LNCaP clone FGC (cell line): ENCODE results near the gene ZDHHC5.

Source experiments
- DNase-seq: peaks from one replicate; pipeline ENCODE4 v3.0.0-alpha.2; 2011; ENCODE audit warnings: low read depth
- H3K4me3 ChIP-seq: 2 replicates; pipeline ENCODE4 v1.5.1; 2011; ENCODE audit warnings: mild to moderate bottlenecking, low read depth, low read length, control low read depth
- TF ChIP-seq, protein P1 (sequence below): IDR thresholded peaks from 2 replicates; pipeline ENCODE4 v1.5.1; 2012; ENCODE audit warnings: mild to moderate bottlenecking; ENCODE audit not compliant: control insufficient read depth, insufficient read depth; ENCODE audit errors: extremely low read depth

The ZDHHC5 gene

DNA sequence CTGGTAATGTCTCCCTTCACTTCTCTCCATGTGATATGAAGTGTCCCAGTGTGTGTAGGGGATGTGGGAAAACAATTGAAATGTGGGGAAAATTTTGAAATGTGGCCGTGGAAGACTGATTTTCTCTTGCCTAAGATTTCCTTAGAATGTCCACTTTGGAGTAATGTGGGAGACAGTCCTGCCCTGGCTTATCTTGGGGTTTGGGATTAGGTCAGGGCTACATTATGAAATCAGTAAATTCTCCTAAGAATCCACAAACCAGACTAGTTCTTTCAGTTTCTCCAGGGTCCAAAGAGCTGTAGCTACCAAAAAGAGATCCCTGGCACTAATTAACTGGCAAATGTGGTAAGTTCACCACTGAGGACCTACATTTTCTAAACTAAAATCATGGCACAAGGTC is 41.0 kb upstream of the ZDHHC5 start:
- TF ChIP-seq, protein P1, sequence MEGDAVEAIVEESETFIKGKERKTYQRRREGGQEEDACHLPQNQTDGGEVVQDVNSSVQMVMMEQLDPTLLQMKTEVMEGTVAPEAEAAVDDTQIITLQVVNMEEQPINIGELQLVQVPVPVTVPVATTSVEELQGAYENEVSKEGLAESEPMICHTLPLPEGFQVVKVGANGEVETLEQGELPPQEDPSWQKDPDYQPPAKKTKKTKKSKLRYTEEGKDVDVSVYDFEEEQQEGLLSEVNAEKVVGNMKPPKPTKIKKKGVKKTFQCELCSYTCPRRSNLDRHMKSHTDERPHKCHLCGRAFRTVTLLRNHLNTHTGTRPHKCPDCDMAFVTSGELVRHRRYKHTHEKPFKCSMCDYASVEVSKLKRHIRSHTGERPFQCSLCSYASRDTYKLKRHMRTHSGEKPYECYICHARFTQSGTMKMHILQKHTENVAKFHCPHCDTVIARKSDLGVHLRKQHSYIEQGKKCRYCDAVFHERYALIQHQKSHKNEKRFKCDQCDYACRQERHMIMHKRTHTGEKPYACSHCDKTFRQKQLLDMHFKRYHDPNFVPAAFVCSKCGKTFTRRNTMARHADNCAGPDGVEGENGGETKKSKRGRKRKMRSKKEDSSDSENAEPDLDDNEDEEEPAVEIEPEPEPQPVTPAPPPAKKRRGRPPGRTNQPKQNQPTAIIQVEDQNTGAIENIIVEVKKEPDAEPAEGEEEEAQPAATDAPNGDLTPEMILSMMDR = no peak
- H3K4me3 ChIP-seq = no peak overlapping the region
- DNase-seq = no peak

DNA sequence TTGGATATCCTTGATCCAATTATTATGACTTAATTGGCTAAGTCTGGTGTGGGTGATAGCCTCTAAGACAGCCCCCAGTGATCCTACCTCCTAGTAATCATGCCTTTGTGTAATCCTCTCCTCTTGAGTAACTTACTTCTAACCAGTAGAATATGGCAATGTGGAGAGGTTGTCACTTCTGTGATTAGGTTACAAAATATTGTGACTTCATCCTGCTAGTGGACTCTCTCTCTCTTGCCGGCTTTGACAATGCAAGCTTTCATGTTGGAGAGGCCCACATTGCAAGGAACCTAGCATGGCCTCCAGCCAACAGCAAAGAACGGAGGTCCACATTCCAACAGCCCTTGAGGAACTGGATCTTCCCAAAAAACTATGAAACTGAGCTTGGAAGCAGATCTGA is 37.7 kb upstream of the ZDHHC5 start:
- TF ChIP-seq, protein P1 = no peak
- DNase-seq = no peak
- H3K4me3 ChIP-seq = no peak overlapping the region

DNA sequence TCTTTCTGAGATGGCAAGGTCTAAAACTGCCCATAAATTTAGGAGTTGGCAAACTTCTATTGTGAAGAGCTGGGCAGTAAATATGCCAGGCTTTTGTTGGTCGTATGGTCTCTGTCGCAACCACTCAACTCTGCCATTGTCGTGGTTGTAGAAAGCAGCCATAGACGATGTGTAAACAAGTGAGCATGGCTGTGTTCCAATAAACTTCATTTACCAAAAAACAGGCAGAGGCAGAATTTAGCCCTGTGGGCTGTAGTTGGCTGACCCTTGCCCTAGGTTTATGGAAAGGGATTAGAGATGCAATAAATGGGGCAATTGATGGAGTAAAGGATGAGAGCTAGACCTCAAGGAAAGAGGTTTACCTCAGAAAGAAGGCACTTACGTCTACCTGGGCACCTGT is 35.8 kb upstream of the ZDHHC5 start:
- TF ChIP-seq, protein P1 = no peak
- DNase-seq = no peak
- no peak overlapping the region for H3K4me3 ChIP-seq

DNA sequence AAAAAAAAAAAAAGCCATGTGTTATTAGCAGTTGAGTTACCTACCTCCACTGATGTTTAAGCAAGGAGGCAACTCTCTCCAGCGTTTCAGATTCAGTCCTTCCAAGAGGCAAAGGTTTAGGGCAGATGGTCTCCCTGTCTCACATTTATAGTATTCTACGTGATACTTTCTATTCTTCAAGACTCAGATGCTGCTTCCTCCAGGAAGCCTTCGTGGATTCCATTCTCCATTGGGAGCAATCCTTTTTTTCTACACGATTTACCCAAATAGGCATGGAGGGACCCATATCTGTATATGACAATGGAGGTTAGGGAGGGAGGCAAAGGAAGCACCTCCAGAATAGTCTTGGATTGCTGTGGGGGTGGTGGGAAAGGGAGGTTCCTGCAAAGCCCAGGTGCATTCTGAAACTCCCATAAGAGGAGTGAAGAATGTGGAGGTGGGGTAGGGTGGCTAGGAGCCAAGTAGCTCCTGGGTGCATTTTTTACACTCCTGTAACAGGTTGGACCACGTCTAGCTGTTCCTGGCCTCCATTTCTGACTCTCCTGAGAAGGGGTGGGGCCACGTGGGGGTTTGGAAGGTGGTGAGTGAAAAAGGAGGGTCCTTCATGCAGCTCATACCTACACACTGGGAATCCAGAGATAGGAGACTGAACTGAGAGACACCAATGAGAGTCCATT is 34.4 kb upstream of the ZDHHC5 start:
- TF ChIP-seq, protein P1 = no peak
- H3K4me3 ChIP-seq = no peak overlapping the region
- no peak for DNase-seq

DNA sequence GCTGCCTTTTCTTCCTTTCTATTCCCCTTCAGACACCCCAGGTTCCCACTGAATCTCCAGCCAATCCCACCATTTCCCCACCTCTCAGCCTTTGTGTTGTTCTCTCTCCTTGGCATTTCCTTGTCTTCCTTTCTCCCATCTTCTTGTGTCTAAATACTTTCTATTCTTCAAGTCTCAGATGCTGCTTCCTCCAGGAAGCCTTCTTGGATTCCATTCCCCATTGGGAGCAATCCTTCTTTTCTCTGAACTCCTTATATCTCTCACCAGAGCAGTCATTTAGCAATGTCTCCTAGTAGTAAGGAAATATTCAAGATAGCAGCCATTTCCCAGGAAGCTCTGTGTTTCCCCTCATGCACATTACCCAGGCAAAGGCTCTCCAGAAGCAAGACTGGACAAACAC is 33.6 kb upstream of the ZDHHC5 start:
- TF ChIP-seq, protein P1 = no peak
- no peak for DNase-seq

DNA sequence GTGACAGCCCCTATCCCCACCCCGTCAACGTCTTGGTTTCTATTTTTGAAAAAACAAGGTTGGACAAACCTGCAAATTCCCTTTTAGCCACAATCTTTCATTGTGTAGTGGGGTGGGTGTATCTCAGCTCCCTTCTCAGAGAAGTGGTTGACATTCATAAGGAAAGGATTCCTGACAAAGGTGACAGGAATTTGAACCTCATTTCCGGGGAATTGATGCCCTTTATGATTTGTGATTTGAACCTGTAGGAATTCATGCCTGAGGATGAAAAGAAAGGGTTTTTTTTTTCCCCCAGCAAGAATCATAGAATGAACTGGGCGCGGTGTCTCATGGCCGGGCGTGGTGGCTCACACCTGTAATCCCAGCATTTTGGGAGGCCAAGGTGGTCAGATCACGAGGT is 32.7 kb upstream of the ZDHHC5 start:
- no peak for DNase-seq
- TF ChIP-seq, protein P1 = no peak
- H3K4me3 ChIP-seq = no peak overlapping the region

More for the DNA sequence above, 33.6 kb upstream of the ZDHHC5 start:
- H3K4me3 ChIP-seq = no peak overlapping the region

DNA sequence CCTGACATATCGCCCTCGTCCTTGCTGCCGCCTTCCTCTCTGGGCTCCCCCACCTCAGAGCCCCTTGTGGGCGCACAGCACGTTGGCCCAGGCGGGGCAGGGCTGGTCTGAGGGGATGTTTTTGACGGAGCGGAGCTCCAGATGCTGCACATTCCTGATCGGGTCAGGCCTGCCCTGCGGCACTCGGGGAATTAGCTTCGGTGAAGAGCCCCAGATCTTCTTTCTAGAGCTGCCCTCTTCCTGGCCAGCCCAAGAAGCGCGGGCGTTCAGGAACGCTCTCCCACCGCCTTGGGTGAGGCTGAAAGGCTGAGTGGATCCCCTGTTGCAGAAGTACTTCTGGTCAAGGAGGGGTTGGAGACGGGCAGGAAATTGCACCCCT is 30.3 kb upstream of the ZDHHC5 start:
- no peak overlapping the region for H3K4me3 ChIP-seq
- TF ChIP-seq, protein P1 = no peak
- no peak for DNase-seq
